ENCODE data around the gene RND2. TPM values are rescaled to one million over a fixed set of nuclear protein-coding genes. Genes with fewer than 3 reads are reported as not detected.

Gene RND2
- total and polyA plus RNA-seq, 2 of the 13 experiments (the other 11 are each of a cell fraction or from before 2014, with no cell fraction given) = 0.05 to 0.11 TPM

DNA sequence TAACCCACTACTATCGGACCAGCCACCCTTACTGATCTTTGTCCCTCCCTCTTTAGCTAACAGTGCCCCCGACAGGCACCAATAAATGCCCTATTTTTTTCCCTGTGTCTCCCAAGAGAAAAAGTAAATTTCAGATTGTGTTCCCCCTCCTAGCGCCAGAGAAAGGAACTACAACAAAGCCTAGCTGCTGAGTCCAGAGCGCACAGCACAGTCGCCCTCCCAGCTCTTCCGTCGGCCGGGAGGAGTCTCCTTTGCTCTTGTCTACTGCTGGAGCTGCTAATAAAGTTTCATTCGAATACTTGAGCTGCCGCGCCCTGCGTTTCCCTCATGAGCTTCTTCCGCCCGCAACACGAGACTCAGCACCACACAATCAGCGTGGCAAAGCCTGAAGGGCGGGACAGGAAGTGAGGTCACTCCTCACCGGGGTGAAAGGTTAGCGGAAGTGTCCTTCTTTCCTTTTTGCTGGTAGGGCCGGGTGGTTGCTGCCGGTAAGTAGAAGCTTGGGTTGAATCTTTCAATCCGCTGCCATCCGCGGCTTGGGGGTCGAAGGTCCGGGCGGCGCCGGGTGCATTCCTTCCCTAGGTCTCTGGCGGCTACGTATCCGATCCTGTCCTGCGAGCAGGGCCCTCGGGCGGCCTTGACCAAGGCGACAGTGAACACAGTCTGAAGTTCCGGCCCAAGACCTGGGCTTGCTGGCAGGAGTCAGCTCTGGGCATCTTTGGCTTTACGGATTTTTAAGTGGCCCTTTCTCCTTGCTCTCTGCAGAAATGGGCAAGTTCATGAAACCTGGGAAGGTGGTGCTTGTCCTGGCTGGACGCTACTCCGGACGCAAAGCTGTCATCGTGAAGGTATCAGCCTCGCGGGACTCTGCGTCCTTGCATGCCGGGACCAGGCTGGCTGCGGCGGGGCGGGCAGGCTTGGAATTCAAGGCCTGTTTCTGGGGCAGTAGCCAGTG is 26.8 kb upstream of the RND2 start, which contains the start of gene RPL27 (continued):
- TF ChIP-seq ATF5 (CRISPR knock-in tag; IDR thresholded peaks at IDR 0.05; ENCODE audit: low read depth) (0 out of 2 replicates have a peak, but pooled peaks have one; percentile 80), SPEN (CRISPR knock-in tag; IDR thresholded peaks at IDR 0.05; ENCODE audit: low read depth) (peak; percentile 100), ZNF34 (CRISPR knock-in tag; IDR thresholded peaks at IDR 0.05; ENCODE audit: borderline replicate concordance) (no peak; the same call in 1 of the 2 replicates), RBAK (CRISPR knock-in tag; IDR thresholded peaks at IDR 0.05) (peak; percentile 81; the same call in 1 of the 2 replicates), ZZZ3 (CRISPR knock-in tag; IDR thresholded peaks at IDR 0.05; ENCODE audit: borderline replicate concordance) (peak; percentile 100; the same call in 1 of the 2 replicates), NFYC (CRISPR knock-in tag; IDR thresholded peaks at IDR 0.05) (peak; percentile 88), ZBTB14 (CRISPR knock-in tag; IDR thresholded peaks at IDR 0.05) (no peak), ZNF432 (CRISPR knock-in tag; IDR thresholded peaks at IDR 0.05; ENCODE audit: borderline replicate concordance) (no peak), PTBP1 (IDR thresholded peaks at IDR 0.05; ENCODE audit: low read depth, low read length, poor library complexity, severe bottlenecking) (peak; percentile 22), ZKSCAN8 (CRISPR knock-in tag; IDR thresholded peaks at IDR 0.05; ENCODE audit: borderline replicate concordance) (peak; percentile 98), ZNF766 (CRISPR knock-in tag; IDR thresholded peaks at IDR 0.05; ENCODE audit: borderline replicate concordance) (peak; percentile 94), ARHGAP35 (CRISPR knock-in tag; IDR thresholded peaks at IDR 0.05; ENCODE audit: borderline replicate concordance) (peak; percentile 78; the same call in 1 of the 2 replicates), NFIC (IDR thresholded peaks at IDR 0.05; ENCODE audit: low read length) (peak; percentile 83), NKX3-1 (CRISPR knock-in tag; IDR thresholded peaks at IDR 0.05) (peak; percentile 62; the same call in 1 of the 2 replicates), TEAD3 (CRISPR knock-in tag; optimal IDR thresholded peaks at IDR 0.05; ENCODE audit: borderline replicate concordance) (peak; percentile 99), ZNF337 (CRISPR knock-in tag; IDR thresholded peaks at IDR 0.05; ENCODE audit: borderline replicate concordance, low read depth) (peak; percentile 92; the same call in 1 of the 2 replicates), LRRFIP1 (CRISPR knock-in tag; conservative IDR thresholded peaks at IDR 0.05) (peak; percentile 63; the same call in 1 of the 2 replicates)
- TF ChIP-seq, protein P1, sequence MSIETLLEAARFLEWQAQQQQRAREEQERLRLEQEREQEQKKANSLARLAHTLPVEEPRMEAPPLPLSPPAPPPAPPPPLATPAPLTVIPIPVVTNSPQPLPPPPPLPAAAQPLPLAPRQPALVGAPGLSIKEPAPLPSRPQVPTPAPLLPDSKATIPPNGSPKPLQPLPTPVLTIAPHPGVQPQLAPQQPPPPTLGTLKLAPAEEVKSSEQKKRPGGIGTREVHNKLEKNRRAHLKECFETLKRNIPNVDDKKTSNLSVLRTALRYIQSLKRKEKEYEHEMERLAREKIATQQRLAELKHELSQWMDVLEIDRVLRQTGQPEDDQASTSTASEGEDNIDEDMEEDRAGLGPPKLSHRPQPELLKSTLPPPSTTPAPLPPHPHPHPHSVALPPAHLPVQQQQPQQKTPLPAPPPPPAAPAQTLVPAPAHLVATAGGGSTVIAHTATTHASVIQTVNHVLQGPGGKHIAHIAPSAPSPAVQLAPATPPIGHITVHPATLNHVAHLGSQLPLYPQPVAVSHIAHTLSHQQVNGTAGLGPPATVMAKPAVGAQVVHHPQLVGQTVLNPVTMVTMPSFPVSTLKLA (IDR thresholded peaks at IDR 0.05) = peak; percentile 96
- TF ChIP-seq, protein P2, sequence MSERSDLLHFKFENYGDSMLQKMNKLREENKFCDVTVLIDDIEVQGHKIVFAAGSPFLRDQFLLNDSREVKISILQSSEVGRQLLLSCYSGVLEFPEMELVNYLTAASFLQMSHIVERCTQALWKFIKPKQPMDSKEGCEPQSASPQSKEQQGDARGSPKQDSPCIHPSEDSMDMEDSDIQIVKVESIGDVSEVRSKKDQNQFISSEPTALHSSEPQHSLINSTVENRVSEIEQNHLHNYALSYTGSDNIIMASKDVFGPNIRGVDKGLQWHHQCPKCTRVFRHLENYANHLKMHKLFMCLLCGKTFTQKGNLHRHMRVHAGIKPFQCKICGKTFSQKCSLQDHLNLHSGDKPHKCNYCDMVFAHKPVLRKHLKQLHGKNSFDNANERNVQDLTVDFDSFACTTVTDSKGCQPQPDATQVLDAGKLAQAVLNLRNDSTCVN (CRISPR knock-in tag; IDR thresholded peaks at IDR 0.05; ENCODE audit: borderline replicate concordance) = peak; percentile 90

Measured in HepG2 (cell line).